Effector CD8-positive, alpha-beta T cell (primary cell): ENCODE results near the gene TLR8.

Source experiments
- DNase-seq: peaks from one replicate; lab custom pipeline; 2025; lab: John Stamatoyannopoulos, UW
- total RNA-seq, 4 experiments: gene quantifications; one replicate each; lab custom pipeline; 2026; lab: John Stamatoyannopoulos, UW

Gene TLR8
- 0 reads per million in 4 experiments for total RNA-seq

GRCh38 chrX:12906046-12906761 lies at the start of gene TLR8:
Gene TLR8 (plus strand): TSS chrX:12906620. CDS start chrX:12906707, 87 bp downstream.
- DNase-seq: no peak

DNA sequence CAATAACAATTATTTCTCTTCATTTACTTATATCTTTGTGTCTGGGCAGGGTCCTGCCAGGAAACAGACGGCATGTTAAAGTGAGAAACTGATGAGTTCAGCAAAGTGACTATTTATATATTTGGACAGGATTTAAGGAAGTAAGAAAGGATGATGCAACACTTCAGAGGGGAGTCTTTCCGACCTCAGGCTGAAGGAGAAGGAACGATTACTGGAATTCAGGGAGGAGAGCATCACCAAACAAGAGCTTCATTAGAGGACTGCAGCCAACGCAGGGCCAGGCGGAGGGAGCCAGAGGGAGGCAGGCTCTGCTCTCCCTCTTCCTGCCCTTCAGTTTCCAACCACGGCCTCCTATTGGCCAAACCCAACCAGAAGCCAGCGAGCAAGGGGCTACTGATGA lies 41.1 kb upstream of the TLR8 start:
- no peak for DNase-seq

DNA sequence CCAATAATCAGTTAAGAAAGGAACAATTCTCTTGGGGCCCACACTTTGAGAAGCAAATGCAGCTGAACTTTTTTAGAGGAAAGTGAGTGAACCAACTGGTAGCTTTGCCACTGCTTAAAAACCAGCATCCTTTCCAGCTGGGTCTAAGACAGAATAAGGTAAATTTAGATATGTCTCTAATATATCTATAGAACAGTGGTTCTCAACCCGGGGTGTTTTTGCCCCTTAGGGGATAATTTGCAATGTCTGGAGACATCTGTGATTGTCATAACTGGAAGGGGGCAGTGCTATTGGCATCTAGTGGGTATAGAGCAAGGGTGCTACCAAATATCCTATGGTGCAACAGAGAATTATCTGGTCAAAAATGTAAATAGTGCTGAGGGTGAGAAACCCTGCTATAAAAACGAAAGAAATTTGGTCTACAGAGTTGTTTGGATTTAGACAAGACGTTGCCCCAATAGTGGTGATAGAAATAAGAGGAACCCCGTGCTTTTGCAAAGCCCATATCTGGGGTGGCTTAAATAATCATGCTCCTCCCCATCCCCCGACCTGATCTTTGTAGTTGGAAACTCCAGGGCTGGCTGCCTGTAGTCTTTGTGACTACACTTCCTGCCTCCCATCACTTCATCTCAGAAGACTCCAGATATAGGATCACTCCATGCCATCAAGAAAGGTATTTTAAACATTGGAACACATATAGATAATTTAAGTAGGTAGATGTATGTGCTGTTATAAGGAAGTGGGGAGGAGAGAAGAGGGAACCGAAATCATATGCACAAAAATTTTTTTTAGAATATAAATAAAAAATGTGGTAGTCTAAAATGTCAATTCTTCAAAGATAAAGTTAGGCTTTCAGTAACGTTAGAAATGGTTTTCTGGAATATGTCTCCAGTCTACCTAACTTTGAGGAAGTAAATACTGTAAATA lies 39.7 kb upstream of the TLR8 start, which contains the start of gene TLR7:
TSS of gene TLR7 (plus strand) at position 622 of the 927 bp plus-strand sequence. CDS start 507 bp downstream, outside the sequence.
- no peak for DNase-seq

DNA sequence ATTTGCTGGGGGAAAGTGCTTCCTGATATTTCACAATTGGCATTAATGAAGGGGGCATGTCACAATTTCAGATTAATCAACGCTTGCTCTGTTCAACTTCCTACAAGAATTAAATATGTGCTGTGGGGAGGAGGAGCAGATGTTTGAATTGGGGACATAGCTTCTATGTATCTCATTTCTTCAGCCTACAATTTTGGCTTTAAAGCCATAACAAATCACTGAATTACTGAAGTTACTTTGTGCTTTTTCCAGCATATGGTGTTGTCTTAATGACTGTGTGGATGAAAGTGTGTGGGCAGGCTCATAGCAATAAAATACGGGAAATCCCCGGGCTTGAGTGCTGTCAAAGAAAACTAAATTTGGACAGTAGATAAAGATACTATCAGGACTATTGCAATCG lies 38.7 kb upstream of the TLR8 start:
- no peak for DNase-seq

- no peak for DNase-seq
Observed at GRCh38 chrX:12868747-12869146, 37.7 kb upstream of the TLR8 start.

- DNase-seq: no peak
Observed at GRCh38 chrX:12871257-12871656, 35.2 kb upstream of the TLR8 start.

DNA sequence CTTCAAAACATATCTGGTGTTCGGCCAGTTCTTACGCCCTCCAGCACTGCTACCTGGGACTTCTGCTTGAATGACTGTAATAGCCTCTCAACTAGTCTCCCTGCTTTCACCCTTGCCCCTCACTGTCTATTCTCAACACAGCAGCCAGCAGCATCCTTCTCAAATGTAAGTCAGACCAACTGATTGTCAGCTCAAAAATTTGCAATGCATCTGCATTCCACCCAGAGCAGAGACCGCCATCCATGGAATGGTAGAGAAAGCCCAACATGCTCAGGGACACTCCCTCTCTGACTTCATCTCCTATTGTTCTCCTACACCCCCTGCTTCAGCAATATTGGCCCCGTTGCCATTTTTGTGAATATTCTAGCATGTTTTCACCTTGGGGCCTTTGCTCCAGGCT lies 33.7 kb upstream of the TLR8 start:
- DNase-seq: no peak

GRCh38 chrX:12874581-12874980 lies 31.8 kb upstream of the TLR8 start:
- no peak for DNase-seq

GRCh38 chrX:12877386-12877785 lies 29.0 kb upstream of the TLR8 start:
- DNase-seq: no peak

DNA sequence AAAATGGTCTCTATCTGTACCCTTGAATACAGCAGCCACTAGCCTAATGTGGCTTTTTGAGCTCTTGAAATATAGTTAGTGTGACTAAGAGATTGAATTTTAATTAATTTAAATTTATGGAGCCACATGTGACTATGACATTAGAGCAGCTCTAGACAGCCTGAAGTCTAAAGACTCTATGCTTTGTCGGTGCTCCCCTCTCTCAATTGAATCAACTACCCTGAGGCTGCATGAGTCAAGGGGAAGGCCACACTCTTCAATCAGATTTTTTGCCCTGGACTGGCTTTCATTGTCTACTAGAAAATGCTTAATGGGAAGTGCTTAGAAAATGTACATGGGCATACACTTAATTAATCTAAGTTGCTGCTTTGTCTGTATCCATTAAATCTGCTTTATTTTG lies 27.9 kb upstream of the TLR8 start:
- no peak for DNase-seq

- no peak for DNase-seq
Observed at GRCh38 chrX:12881914-12882313, 24.5 kb upstream of the TLR8 start.

- no peak for DNase-seq
Observed at GRCh38 chrX:12885508-12885907, 20.9 kb upstream of the TLR8 start.

GRCh38 chrX:12886545-12886944 lies 19.9 kb upstream of the TLR8 start:
- no peak for DNase-seq

DNA sequence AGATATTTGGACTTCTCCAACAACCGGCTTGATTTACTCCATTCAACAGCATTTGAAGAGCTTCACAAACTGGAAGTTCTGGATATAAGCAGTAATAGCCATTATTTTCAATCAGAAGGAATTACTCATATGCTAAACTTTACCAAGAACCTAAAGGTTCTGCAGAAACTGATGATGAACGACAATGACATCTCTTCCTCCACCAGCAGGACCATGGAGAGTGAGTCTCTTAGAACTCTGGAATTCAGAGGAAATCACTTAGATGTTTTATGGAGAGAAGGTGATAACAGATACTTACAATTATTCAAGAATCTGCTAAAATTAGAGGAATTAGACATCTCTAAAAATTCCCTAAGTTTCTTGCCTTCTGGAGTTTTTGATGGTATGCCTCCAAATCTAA lies 19.3 kb upstream of the TLR8 start:
- DNase-seq: no peak

GRCh38 chrX:12887767-12888166 lies 18.7 kb upstream of the TLR8 start:
- DNase-seq: no peak

DNA sequence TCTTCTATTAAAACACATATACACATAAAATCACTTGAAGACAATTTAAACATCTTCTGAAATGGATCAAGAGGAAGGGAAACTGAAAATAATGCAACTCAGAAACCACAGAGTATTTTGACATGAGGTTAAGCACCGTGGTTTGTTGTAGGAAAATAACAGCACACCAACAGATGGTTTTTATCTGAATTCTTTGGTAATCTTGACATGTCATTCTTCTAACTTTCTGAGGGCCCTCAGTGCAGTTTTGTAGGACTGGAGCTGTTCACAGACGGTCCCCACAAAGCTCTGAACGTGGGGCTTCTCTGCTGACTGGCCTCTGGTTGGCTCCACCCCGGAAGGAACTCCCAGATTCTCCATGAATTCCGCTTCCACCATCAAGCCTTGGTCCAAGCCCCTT lies 16.0 kb upstream of the TLR8 start:
- DNase-seq: no peak

GRCh38 chrX:12891171-12891570 lies 15.2 kb upstream of the TLR8 start:
- DNase-seq: no peak

DNA sequence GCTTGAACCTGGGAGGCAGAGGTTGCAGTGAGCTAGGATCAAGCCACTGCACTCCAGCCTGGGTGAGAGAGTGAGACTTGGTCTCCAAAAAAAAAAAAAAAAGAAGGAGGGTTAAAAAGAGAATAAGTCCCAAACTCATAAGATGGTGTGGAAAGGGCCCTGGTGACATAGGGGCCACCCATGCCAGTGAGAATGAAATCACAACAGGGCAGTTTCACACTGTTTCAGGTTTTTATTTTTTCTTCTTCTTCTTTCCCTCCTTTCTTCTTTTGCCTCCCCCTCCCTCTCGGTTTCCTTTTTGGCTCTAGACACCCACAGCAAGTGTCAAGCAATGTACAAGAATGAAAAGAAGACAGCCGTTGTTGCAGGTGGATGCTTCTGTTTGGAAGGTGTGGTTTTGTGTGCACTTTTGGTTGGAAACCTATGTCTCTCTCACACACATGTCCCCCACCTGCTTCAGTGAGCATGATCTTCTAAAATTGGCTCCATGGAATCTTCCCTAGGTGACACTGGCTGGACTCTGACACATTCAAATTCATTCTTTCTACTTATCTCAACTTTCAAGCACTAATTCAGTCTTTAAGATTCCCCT lies 14.4 kb upstream of the TLR8 start:
- DNase-seq: no peak

DNA sequence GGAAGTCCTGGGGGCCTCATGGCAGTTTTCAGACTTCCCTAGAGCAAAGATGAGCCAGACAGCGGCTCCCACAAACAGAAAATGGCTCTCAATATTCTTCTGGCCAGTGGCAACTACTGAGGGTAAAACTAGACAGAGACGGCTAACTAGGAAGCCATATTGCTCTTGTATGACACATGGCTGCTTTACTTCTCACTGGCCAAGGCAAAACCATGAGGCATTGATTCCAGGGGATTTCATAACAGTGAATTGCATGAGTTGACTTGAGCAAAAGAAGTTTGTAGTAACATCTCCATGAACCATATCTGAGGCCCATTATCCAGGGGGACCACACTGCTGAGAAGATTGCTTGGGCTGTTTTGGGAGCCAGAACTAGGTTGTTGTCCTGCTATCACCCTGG lies 13.7 kb upstream of the TLR8 start:
- DNase-seq: no peak

DNA sequence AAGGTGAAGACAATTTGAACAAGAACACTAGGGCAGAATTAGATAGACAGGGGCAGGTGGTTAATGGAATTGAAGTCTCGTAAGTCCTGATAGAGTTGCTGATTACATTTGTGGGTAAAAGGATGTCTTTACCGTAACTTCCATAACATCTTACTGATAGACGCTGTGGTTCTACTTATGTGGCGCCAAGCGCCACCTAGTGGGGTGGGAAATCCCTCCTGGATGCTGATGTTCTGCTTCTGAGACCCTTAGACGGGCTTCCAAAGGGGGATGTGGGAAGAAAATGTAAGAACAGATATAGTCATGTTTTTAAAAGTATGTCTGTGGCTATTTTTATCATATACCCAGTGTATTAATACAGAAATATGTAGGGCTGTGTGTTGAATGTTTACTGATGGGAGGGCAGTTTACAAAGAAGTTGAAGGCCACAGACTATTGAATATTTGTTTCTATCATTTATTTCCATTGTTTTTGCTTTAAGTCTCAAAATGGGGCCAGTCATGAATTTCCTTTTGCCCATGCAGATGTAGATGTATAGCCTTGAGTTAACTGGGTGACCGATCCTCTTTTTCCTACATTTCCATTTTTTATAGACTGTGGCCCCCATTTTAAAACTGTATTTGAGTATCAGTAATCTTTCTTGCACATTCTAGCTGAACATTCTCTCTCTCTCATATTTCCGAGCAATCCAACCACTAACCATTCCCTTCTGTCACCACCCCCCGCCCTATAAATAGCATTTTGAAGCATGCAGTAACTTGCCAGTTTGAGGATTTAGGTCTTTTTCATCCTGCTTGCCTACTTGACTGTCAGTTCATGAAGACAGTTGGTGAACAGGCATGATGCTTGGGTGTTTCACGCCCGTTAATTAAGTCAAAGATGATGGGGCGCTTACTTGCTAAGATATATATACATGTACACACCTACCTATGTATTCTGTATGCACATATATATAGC lies 12.1 kb upstream of the TLR8 start:
- DNase-seq: peak; percentile 12

DNA sequence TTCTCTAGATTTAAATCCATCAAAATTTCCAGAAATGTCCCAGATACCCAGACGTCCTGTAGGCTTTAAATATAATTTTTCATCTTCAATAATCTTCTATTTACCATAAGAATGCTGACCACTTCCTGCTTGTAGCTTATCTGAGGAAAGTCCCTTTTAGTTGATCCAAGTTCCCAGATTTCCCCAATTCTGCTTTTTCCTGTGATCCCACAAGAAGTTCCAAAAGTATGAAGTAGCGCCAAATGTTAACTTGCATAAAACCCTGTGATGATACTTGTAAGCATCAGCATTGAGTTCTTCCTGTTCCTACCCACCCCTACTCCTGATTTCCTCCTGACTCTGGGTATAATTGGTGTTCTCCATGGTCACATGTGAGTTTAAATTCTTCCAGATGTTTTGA lies 10.6 kb upstream of the TLR8 start:
- DNase-seq: no peak
